Stimulated activated CD4-positive, alpha-beta T cell treated with anti-CD3 and anti-CD28 coated beads, Interleukin-4, amount 100 ng/mL, for 1 hour (primary cell): Measurements from ENCODE around the gene RNASE4.
"Not testable (repeated sequence)": the region's sequence is repeated elsewhere in the genome, so short reads cannot be mapped to it uniquely, and the experiment has no call there.

Experiments used
- DNase-seq: peaks from one replicate; pipeline ENCODE4 v3.0.0-alpha.2; 2020

The RNASE4 gene

GRCh38 chr14:20699931-20700330 lies 15.6 kb downstream of the RNASE4 start:
- no peak for DNase-seq

- DNase-seq, result not testable (repeated sequence)
Measured at GRCh38 chr14:20700965-20701364, 16.6 kb downstream of the RNASE4 start.

- no peak for DNase-seq
Measured at GRCh38 chr14:20706657-20707355, 22.4 kb downstream of the RNASE4 start.

GRCh38 chr14:20707622-20708021 lies 23.3 kb downstream of the RNASE4 start:
- no peak for DNase-seq

- no peak for DNase-seq
Measured at GRCh38 chr14:20711261-20711660, 26.9 kb downstream of the RNASE4 start.

GRCh38 chr14:20711685-20712084 lies 27.3 kb downstream of the RNASE4 start:
- no peak for DNase-seq

GRCh38 chr14:20712904-20713303 lies 28.5 kb downstream of the RNASE4 start:
- DNase-seq, result no peak

GRCh38 chr14:20714593-20715250 lies 30.4 kb downstream of the RNASE4 start:
- DNase-seq, result no peak

- no peak for DNase-seq
Measured at GRCh38 chr14:20719777-20720176, 35.4 kb downstream of the RNASE4 start.

- no peak for DNase-seq
Measured at GRCh38 chr14:20720741-20721140, 36.4 kb downstream of the RNASE4 start.

- no peak for DNase-seq
Measured at GRCh38 chr14:20722016-20722415, 37.7 kb downstream of the RNASE4 start.

- DNase-seq, result no peak
Measured at GRCh38 chr14:20723488-20723887, 39.1 kb downstream of the RNASE4 start.

- not testable (repeated sequence) for DNase-seq
Measured at GRCh38 chr14:20726121-20726520, 41.8 kb downstream of the RNASE4 start.

GRCh38 chr14:20726531-20726930 lies 42.2 kb downstream of the RNASE4 start:
- no peak for DNase-seq

- DNase-seq, result no peak
Measured at GRCh38 chr14:20730891-20731290, 46.5 kb downstream of the RNASE4 start.

- no peak for DNase-seq
Measured at GRCh38 chr14:20732477-20732876, 48.1 kb downstream of the RNASE4 start.

GRCh38 chr14:20732979-20733635 lies 48.7 kb downstream of the RNASE4 start:
- no peak for DNase-seq

GRCh38 chr14:20733684-20734429 lies 49.5 kb downstream of the RNASE4 start:
- no peak for DNase-seq

- no peak for DNase-seq
Measured at GRCh38 chr14:20734430-20734806, 50.1 kb downstream of the RNASE4 start.

GRCh38 chr14:20738292-20738691 lies 53.9 kb downstream of the RNASE4 start:
- DNase-seq, result not testable (repeated sequence)

GRCh38 chr14:20742132-20742531 lies 57.8 kb downstream of the RNASE4 start:
- no peak for DNase-seq

- no peak for DNase-seq
Measured at GRCh38 chr14:20743556-20743955, 59.2 kb downstream of the RNASE4 start.

GRCh38 chr14:20745571-20746358 lies 61.4 kb downstream of the RNASE4 start, which contains the start of gene EDDM3A:
EDDM3A (plus strand) TSS chr14:20745887; CDS start chr14:20747581, 1,694 bp downstream.
- DNase-seq, result no peak
